GM23338 (cell line): ENCODE measurements around the gene PRKCD. TPM values are rescaled to one million over a fixed set of nuclear protein-coding genes. Genes with fewer than 3 reads are reported as not detected.

Experiments
- ATAC-seq: fragments of 200-7000 bp; cut with Tn5 transposase; 3 replicates; pipeline ENCODE4 v1.9.1; 2020
- DNase-seq: peaks from one replicate; pipeline ENCODE4 v3.0.0-alpha.2; 2015; ENCODE audit warnings: low spot score
- H2AFZ ChIP-seq: fragments of 200-600 bp; sonication (generic); 2 replicates; pipeline ENCODE4 v1.8.0; 2016; ENCODE audit warnings: antibody characterized with exemption, mild to moderate bottlenecking, moderate library complexity
- H3F3A ChIP-seq: fragments of 200-600 bp; sonication (generic); replicated peaks from 2 replicates; pipeline ENCODE4 v1.8.0; 2017; ENCODE audit warnings: antibody characterized with exemption, mixed run types, low read depth
- H3K27ac ChIP-seq: fragments of 200-600 bp; sonication (generic); 2 replicates; pipeline ENCODE4 v1.6.1; 2016; ENCODE audit warnings: low read depth
- H3K27me3 ChIP-seq: fragments of 200-600 bp; sonication (generic); 2 replicates; pipeline ENCODE4 v1.8.0; 2016; ENCODE audit warnings: mild to moderate bottlenecking, mixed run types, moderate library complexity; ENCODE audit not compliant: insufficient read depth
- H3K36me3 ChIP-seq: fragments of 200-600 bp; sonication (generic); 2 replicates; pipeline ENCODE4 v1.8.0; 2016; ENCODE audit warnings: mild to moderate bottlenecking; ENCODE audit not compliant: insufficient read depth
- H3K4me1 ChIP-seq: fragments of 200-600 bp; sonication (generic); 2 replicates; pipeline ENCODE4 v1.8.0; 2016; ENCODE audit warnings: mild to moderate bottlenecking, moderate library complexity; ENCODE audit not compliant: insufficient read depth
- H3K4me2 ChIP-seq: fragments of 200-600 bp; sonication (generic); 2 replicates; pipeline ENCODE4 v1.7.1; 2017; ENCODE audit warnings: mixed run types
- H3K4me3 ChIP-seq: fragments of 200-600 bp; sonication (generic); 2 replicates; pipeline ENCODE4 v1.6.1; 2016; ENCODE audit warnings: mixed run types
- H3K79me2 ChIP-seq: fragments of 200-600 bp; sonication (generic); replicated peaks from 2 replicates; pipeline ENCODE4 v1.8.0; 2017; ENCODE audit warnings: mild to moderate bottlenecking; ENCODE audit not compliant: insufficient read depth
- H3K9me2 ChIP-seq: fragments of 200-600 bp; sonication (generic); 2 replicates; pipeline ENCODE4 v1.8.0; 2017; ENCODE audit not compliant: insufficient read depth
- H4K20me1 ChIP-seq: fragments of 200-600 bp; sonication (generic); replicated peaks from 2 replicates; pipeline ENCODE4 v1.8.0; 2017; ENCODE audit warnings: mild to moderate bottlenecking; ENCODE audit not compliant: insufficient read depth
- H3K27ac Mint-ChIP-seq: 2 replicates; pipeline ENCODE4 v1.8.0; 2020; ENCODE audit warnings: inconsistent platforms, mild to moderate bottlenecking, moderate library complexity, mixed read lengths
- H3K27me3 Mint-ChIP-seq: 3 replicates; pipeline ENCODE4 v1.8.0; 2022; ENCODE audit warnings: low read depth, mild to moderate bottlenecking, moderate library complexity, mixed read lengths, inconsistent platforms; ENCODE audit not compliant: insufficient read depth, poor library complexity
- H3K36me3 Mint-ChIP-seq: 3 replicates; pipeline ENCODE4 v1.8.0; 2021; ENCODE audit warnings: low read depth, mild to moderate bottlenecking, inconsistent platforms, moderate library complexity, mixed read lengths
- H3K4me1 Mint-ChIP-seq: 3 replicates; pipeline ENCODE4 v1.8.0; 2020; ENCODE audit warnings: mild to moderate bottlenecking, inconsistent platforms, mixed read lengths
- H3K4me3 Mint-ChIP-seq: 3 replicates; pipeline ENCODE4 v1.8.0; 2021; ENCODE audit warnings: moderate library complexity, mild to moderate bottlenecking, inconsistent platforms, mixed read lengths
- H3K9me3 Mint-ChIP-seq: 3 replicates; pipeline ENCODE4 v1.8.0; 2020; ENCODE audit warnings: moderate library complexity, mild to moderate bottlenecking, inconsistent platforms, mixed read lengths
- CREB1 ChIP-seq: fragments of 250-450 bp; sonication (Bioruptor Pico); IDR thresholded peaks from 2 replicates; pipeline ENCODE4 v1.5.0; 2020; ENCODE audit warnings: low read depth, mild to moderate bottlenecking, moderate library complexity
- ETS1 ChIP-seq: IDR thresholded peaks from 2 replicates; pipeline ENCODE4 v1.6.1; 2016; ENCODE audit warnings: antibody characterized with exemption
- EZH2 ChIP-seq: fragments of 200-600 bp; sonication (generic); IDR thresholded peaks from one replicate; pipeline ENCODE4 v1.8.0; 2017; ENCODE audit warnings: antibody characterized with exemption, mild to moderate bottlenecking, low read depth; ENCODE audit not compliant: unreplicated experiment
- EZH2phosphoT487 ChIP-seq: fragments of 200-600 bp; sonication (generic); IDR thresholded peaks from one replicate; pipeline ENCODE4 v1.8.1; 2018; ENCODE audit warnings: antibody characterized with exemption; ENCODE audit not compliant: unreplicated experiment
- JUNB ChIP-seq: IDR thresholded peaks from one replicate; pipeline ENCODE4 v1.6.1; 2016; ENCODE audit warnings: antibody characterized with exemption; ENCODE audit not compliant: unreplicated experiment
- NANOG ChIP-seq: IDR thresholded peaks from 2 replicates; pipeline ENCODE4 v1.6.1; 2016; ENCODE audit warnings: antibody characterized with exemption, borderline replicate concordance
- POLR2AphosphoS5 ChIP-seq: IDR thresholded peaks from 2 replicates; pipeline ENCODE4 v1.6.1; 2016; ENCODE audit warnings: antibody characterized with exemption, low read depth
- STAT1 ChIP-seq: IDR thresholded peaks from one replicate; pipeline ENCODE4 v1.6.1; 2016; ENCODE audit warnings: antibody characterized with exemption; ENCODE audit not compliant: unreplicated experiment
- ZNF114 ChIP-seq: fragments of 250-450 bp; sonication (Bioruptor Pico); IDR thresholded peaks from 2 replicates; pipeline ENCODE4 v1.5.0; 2020; ENCODE audit warnings: mild to moderate bottlenecking, moderate library complexity
- ZNF331 ChIP-seq: fragments of 250-450 bp; sonication (Bioruptor Pico); IDR thresholded peaks from 2 replicates; pipeline ENCODE4 v1.5.0; 2020; ENCODE audit warnings: low read depth, mild to moderate bottlenecking, moderate library complexity
- polyA plus RNA-seq: library from polyadenylated mRNA; unstranded; fragments of >200 nt; fragmentation: Nextera tagmentation; extraction: Ambion mirVana; gene quantifications from 2 replicates; pipeline ENCODE4 v1.2.1, GENCODE V29; 2016
- total RNA-seq: library from RNA; depleted of rRNA; stranded (reverse); fragments of >200 nt; shearing (Covaris generic); gene quantifications from 2 replicates; pipeline ENCODE4 v1.2.3, GENCODE V29; 2014
- TF ChIP-seq, protein P1 (sequence below), 2 experiments: fragments of 200-600 bp in 1 of 2; sonication (generic) in 1 of 2; conservative IDR thresholded peaks; 2 replicates each; pipeline versions ENCODE4 v1.5.1 to v1.6.1; 2016 to 2017; ENCODE audit warnings: antibody characterized with exemption in 2 of 2, low read depth in 2 of 2, mild to moderate bottlenecking in 2 of 2, moderate library complexity in 1 of 2
- TF ChIP-seq, protein P2 (sequence below): fragments of 250-450 bp; sonication (Bioruptor Pico); IDR thresholded peaks from 2 replicates; pipeline ENCODE4 v1.5.0; 2020; ENCODE audit warnings: mild to moderate bottlenecking, moderate library complexity

PRKCD gene
- total and polyA plus RNA-seq, 2 experiments from 2014 or later = 11.3 to 11.8 TPM

DNA sequence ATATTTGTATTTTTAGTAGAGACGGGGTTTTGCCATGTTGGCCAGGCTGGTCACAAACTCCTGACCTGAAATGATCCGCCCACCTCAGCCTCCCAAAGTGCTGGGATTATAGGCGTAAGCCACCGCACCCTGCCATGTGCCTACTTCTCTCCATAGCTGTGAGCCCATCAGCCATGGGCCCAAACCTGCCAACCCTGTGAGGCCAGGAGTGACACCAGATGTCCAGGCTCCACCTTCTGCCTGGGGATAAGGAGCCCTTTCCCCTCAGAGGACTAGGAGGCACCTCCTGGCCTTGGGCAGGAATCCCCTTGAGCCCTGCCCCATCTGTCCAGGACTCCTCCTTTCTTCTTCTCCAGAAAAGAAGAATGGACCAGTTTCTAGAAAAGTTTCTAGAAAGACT, 16.6 kb upstream of the PRKCD start (continued):
- no peak for TF ChIP-seq NANOG

DNA sequence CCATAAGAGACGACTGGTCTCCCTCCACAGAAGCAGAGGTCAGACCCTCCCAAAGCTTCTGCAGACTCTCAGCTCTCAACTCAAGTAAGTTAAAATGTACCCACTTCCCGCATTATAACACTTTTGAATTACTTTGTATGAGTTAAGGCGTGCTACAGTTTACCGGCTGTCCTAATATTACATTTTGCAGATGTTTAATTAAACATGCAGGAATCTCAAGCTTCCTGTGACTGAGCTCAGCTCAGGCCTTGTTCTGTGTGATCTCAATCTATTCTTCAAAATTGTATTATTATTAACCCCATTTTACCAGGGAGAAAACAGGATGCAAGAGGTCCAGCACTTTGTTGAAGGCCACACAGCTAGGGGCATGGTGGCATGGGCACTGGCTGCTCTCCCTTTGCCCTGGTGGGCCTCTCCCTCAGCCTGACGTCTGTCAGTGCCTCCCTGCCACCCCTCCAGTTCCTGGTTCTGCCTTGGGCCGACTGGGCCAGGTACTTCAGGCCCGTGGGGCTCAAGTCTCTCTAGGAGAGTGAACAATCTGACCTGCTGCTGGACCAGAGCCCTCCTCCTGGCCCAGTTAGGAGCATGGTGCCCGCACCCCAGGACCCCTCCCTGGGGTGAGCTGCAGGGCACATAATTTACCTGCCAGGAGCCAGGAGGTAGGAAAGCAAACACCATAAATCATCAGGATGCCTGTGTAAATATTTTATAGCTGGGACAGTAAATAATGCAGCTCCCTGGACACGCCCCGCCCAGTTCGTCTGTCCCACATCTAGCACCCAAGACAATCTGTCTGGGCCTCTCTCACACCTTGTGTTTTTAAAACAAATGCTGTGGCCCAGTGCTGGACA, 15.9 kb upstream of the PRKCD start:
- no peaks in the 10 kb centered on the region for H3K4me1 ChIP-seq
- peaks cover 9% of the 10 kb centered on the region for H3K4me1 Mint-ChIP-seq
- ATAC-seq (no peak), DNase-seq (no peak)
- no peak overlapping the region for H3K4me3 Mint-ChIP-seq
- H3K27ac Mint-ChIP-seq = no peak overlapping the region
- no peaks in the 10 kb centered on the region for H3K36me3 Mint-ChIP-seq
- H3K4me2 ChIP-seq = no peak overlapping the region
- no peaks in the 10 kb centered on the region for H3K27me3 ChIP-seq
- peaks cover 8% of the 10 kb centered on the region for H3K27me3 Mint-ChIP-seq
- no peaks in the 10 kb centered on the region for H3K9me2 ChIP-seq
- H3K79me2 ChIP-seq = no peaks in the 10 kb centered on the region
- H2AFZ ChIP-seq = no peak overlapping the region
- no peaks in the 10 kb centered on the region for H3K9me3 Mint-ChIP-seq
- no peak overlapping the region for H3K27ac ChIP-seq
- no peaks in the 10 kb centered on the region for H3F3A ChIP-seq
- no peaks in the 10 kb centered on the region for H4K20me1 ChIP-seq
- H3K36me3 ChIP-seq = no peaks in the 10 kb centered on the region
- H3K4me3 ChIP-seq = no peak overlapping the region
- no peak for TF ChIP-seq POLR2AphosphoS5
- no peak for TF ChIP-seq CREB1 (CRISPR knock-in tag)
- TF ChIP-seq NANOG = no peak
- TF ChIP-seq STAT1 = no peak
- no peak for TF ChIP-seq JUNB
- TF ChIP-seq, protein P1, sequence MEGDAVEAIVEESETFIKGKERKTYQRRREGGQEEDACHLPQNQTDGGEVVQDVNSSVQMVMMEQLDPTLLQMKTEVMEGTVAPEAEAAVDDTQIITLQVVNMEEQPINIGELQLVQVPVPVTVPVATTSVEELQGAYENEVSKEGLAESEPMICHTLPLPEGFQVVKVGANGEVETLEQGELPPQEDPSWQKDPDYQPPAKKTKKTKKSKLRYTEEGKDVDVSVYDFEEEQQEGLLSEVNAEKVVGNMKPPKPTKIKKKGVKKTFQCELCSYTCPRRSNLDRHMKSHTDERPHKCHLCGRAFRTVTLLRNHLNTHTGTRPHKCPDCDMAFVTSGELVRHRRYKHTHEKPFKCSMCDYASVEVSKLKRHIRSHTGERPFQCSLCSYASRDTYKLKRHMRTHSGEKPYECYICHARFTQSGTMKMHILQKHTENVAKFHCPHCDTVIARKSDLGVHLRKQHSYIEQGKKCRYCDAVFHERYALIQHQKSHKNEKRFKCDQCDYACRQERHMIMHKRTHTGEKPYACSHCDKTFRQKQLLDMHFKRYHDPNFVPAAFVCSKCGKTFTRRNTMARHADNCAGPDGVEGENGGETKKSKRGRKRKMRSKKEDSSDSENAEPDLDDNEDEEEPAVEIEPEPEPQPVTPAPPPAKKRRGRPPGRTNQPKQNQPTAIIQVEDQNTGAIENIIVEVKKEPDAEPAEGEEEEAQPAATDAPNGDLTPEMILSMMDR (conservative IDR thresholded peaks at IDR 0.05; ENCODE audit: low read depth in 2 of 2) = no peak
- no peak for TF ChIP-seq EZH2phosphoT487
- TF ChIP-seq, protein P2, sequence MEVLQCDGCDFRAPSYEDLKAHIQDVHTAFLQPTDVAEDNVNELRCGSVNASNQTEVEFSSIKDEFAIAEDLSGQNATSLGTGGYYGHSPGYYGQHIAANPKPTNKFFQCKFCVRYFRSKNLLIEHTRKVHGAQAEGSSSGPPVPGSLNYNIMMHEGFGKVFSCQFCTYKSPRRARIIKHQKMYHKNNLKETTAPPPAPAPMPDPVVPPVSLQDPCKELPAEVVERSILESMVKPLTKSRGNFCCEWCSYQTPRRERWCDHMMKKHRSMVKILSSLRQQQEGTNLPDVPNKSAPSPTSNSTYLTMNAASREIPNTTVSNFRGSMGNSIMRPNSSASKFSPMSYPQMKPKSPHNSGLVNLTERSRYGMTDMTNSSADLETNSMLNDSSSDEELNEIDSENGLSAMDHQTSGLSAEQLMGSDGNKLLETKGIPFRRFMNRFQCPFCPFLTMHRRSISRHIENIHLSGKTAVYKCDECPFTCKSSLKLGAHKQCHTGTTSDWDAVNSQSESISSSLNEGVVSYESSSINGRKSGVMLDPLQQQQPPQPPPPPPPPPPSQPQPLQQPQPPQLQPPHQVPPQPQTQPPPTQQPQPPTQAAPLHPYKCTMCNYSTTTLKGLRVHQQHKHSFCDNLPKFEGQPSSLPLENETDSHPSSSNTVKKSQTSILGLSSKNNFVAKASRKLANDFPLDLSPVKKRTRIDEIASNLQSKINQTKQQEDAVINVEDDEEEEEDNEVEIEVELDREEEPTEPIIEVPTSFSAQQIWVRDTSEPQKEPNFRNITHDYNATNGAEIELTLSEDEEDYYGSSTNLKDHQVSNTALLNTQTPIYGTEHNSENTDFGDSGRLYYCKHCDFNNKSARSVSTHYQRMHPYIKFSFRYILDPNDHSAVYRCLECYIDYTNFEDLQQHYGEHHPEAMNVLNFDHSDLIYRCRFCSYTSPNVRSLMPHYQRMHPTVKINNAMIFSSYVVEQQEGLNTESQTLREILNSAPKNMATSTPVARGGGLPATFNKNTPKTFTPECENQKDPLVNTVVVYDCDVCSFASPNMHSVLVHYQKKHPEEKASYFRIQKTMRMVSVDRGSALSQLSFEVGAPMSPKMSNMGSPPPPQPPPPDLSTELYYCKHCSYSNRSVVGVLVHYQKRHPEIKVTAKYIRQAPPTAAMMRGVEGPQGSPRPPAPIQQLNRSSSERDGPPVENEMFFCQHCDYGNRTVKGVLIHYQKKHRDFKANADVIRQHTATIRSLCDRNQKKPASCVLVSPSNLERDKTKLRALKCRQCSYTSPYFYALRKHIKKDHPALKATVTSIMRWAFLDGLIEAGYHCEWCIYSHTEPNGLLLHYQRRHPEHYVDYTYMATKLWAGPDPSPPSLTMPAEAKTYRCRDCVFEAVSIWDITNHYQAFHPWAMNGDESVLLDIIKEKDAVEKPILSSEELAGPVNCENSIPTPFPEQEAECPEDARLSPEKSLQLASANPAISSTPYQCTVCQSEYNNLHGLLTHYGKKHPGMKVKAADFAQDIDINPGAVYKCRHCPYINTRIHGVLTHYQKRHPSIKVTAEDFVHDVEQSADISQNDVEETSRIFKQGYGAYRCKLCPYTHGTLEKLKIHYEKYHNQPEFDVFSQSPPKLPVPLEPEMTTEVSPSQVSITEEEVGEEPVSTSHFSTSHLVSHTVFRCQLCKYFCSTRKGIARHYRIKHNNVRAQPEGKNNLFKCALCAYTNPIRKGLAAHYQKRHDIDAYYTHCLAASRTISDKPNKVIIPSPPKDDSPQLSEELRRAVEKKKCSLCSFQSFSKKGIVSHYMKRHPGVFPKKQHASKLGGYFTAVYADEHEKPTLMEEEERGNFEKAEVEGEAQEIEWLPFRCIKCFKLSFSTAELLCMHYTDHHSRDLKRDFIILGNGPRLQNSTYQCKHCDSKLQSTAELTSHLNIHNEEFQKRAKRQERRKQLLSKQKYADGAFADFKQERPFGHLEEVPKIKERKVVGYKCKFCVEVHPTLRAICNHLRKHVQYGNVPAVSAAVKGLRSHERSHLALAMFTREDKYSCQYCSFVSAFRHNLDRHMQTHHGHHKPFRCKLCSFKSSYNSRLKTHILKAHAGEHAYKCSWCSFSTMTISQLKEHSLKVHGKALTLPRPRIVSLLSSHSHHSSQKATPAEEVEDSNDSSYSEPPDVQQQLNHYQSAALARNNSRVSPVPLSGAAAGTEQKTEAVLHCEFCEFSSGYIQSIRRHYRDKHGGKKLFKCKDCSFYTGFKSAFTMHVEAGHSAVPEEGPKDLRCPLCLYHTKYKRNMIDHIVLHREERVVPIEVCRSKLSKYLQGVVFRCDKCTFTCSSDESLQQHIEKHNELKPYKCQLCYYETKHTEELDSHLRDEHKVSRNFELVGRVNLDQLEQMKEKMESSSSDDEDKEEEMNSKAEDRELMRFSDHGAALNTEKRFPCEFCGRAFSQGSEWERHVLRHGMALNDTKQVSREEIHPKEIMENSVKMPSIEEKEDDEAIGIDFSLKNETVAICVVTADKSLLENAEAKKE (CRISPR knock-in tag) = no peak
- TF ChIP-seq ETS1 = no peak
- no peak for TF ChIP-seq ZNF331 (CRISPR knock-in tag)
- TF ChIP-seq EZH2 = no peak
- no peak for TF ChIP-seq ZNF114 (CRISPR knock-in tag)
